IPS-18a (cell line): ENCODE results near the gene GID4.
"Not testable (repeated sequence)": the region's sequence is repeated elsewhere in the genome, so short reads cannot be mapped to it uniquely, and the experiment has no call there.

ENCODE experiments used
- H3K27ac ChIP-seq: one replicate; pipeline ENCODE4 v1.5.1; 2013; ENCODE audit warnings: low read length
- H3K27me3 ChIP-seq: one replicate; pipeline ENCODE4 v1.6.1; 2013; ENCODE audit warnings: mild to moderate bottlenecking, low read length; ENCODE audit not compliant: control insufficient read depth, insufficient read depth
- H3K36me3 ChIP-seq: one replicate; pipeline ENCODE4 v1.6.1; 2013; ENCODE audit warnings: low read depth, low read length; ENCODE audit not compliant: control insufficient read depth
- H3K4me1 ChIP-seq: one replicate; pipeline ENCODE4 v1.6.1; 2013; ENCODE audit warnings: low read depth, low read length; ENCODE audit not compliant: control insufficient read depth
- H3K4me3 ChIP-seq: one replicate; pipeline ENCODE4 v1.5.1; 2013; ENCODE audit warnings: low read length
- H3K9ac ChIP-seq: one replicate; pipeline ENCODE4 v1.6.1; 2013; ENCODE audit warnings: mild to moderate bottlenecking, low read length, moderate library complexity
- H3K9me3 ChIP-seq: one replicate; pipeline ENCODE4 v1.6.1; 2013; ENCODE audit warnings: low read depth, low read length; ENCODE audit not compliant: control insufficient read depth

GID4 gene

GRCh38 chr17:18038861-18039534 lies at the start of gene GID4, which contains the start of gene ATPAF2:
TSS of gene GID4 (plus strand) at chr17:18039408. CDS start at chr17:18039465, 57 bp downstream.
TSS of gene ATPAF2 (minus strand) at chr17:18039168. CDS start at chr17:18039013, 155 bp downstream.
- Histone ChIP-seq H3K9ac (peak within 1 kb of the TSS; percentile 65), H3K4me3 (peak within 1 kb of the TSS; percentile 87), H3K36me3 (no peaks in the 10 kb centered on the region), H3K27ac (no peak within 1 kb of the TSS), H3K4me1 (peaks cover 5% of the 10 kb centered on the region), H3K27me3 (peaks cover 10% of the 10 kb centered on the region), H3K9me3 (no peaks in the 10 kb centered on the region)

- Histone ChIP-seq H3K9me3 (no peaks in the 10 kb centered on the region), H3K4me3 (no peak overlapping the region), H3K9ac (no peak overlapping the region), H3K27ac (no peak overlapping the region), H3K4me1 (no peaks in the 10 kb centered on the region), H3K36me3 (no peaks in the 10 kb centered on the region), H3K27me3 (no peaks in the 10 kb centered on the region)
Measured at GRCh38 chr17:17989618-17990017, 49.6 kb upstream of the GID4 start.

GRCh38 chr17:17990282-17990681 lies 48.9 kb upstream of the GID4 start:
- Histone ChIP-seq H3K4me3 (no peak overlapping the region), H3K27me3 (no peaks in the 10 kb centered on the region), H3K27ac (no peak overlapping the region), H3K9me3 (no peaks in the 10 kb centered on the region), H3K36me3 (no peaks in the 10 kb centered on the region), H3K9ac (no peak overlapping the region), H3K4me1 (no peaks in the 10 kb centered on the region)

- no peak overlapping the region for H3K27ac ChIP-seq
- H3K9ac ChIP-seq = no peak overlapping the region
- H3K4me3 ChIP-seq = no peak overlapping the region
- no peaks in the 10 kb centered on the region for H3K36me3 ChIP-seq
- H3K4me1 ChIP-seq = no peaks in the 10 kb centered on the region
- no peaks in the 10 kb centered on the region for H3K27me3 ChIP-seq
- no peaks in the 10 kb centered on the region for H3K9me3 ChIP-seq
Measured at GRCh38 chr17:17993366-17993765, 45.8 kb upstream of the GID4 start.

- H3K4me1 ChIP-seq = no peaks in the 10 kb centered on the region
- H3K27me3 ChIP-seq = no peaks in the 10 kb centered on the region
- H3K27ac ChIP-seq = no peak overlapping the region
- H3K4me3 ChIP-seq = no peak overlapping the region
- no peak overlapping the region for H3K9ac ChIP-seq
- no peaks in the 10 kb centered on the region for H3K36me3 ChIP-seq
- no peaks in the 10 kb centered on the region for H3K9me3 ChIP-seq
Measured at GRCh38 chr17:17993852-17994251, 45.4 kb upstream of the GID4 start.

GRCh38 chr17:17994271-17995069 lies 44.7 kb upstream of the GID4 start:
- H3K9me3 ChIP-seq = no peaks in the 10 kb centered on the region
- no peaks in the 10 kb centered on the region for H3K36me3 ChIP-seq
- H3K27me3 ChIP-seq = no peaks in the 10 kb centered on the region
- H3K4me3 ChIP-seq = no peak overlapping the region
- H3K4me1 ChIP-seq = no peaks in the 10 kb centered on the region
- no peak overlapping the region for H3K9ac ChIP-seq
- no peak overlapping the region for H3K27ac ChIP-seq

GRCh38 chr17:17995887-17996286 lies 43.3 kb upstream of the GID4 start:
- H3K9me3 ChIP-seq = not testable (repeated sequence)

GRCh38 chr17:17998934-17999333 lies 40.3 kb upstream of the GID4 start:
- no peaks in the 10 kb centered on the region for H3K36me3 ChIP-seq
- no peaks in the 10 kb centered on the region for H3K27me3 ChIP-seq
- H3K9ac ChIP-seq = no peak overlapping the region
- H3K27ac ChIP-seq = no peak overlapping the region
- H3K4me1 ChIP-seq = no peaks in the 10 kb centered on the region
- H3K9me3 ChIP-seq = no peaks in the 10 kb centered on the region
- no peak overlapping the region for H3K4me3 ChIP-seq

More at GRCh38 chr17:17995887-17996286, 43.3 kb upstream of the GID4 start:
- H3K4me3 ChIP-seq, H3K27me3 ChIP-seq, H3K4me1 ChIP-seq, H3K36me3 ChIP-seq, H3K9ac ChIP-seq, H3K27ac ChIP-seq: not testable (repeated sequence)

GRCh38 chr17:17999364-18000029 lies 39.7 kb upstream of the GID4 start:
- Histone ChIP-seq H3K9ac (no peak overlapping the region), H3K27ac (no peak overlapping the region), H3K9me3 (no peaks in the 10 kb centered on the region), H3K27me3 (no peaks in the 10 kb centered on the region), H3K4me1 (no peaks in the 10 kb centered on the region), H3K36me3 (no peaks in the 10 kb centered on the region), H3K4me3 (no peak overlapping the region)

- no peak overlapping the region for H3K27ac ChIP-seq
- H3K9ac ChIP-seq = no peak overlapping the region
- H3K4me3 ChIP-seq = no peak overlapping the region
- H3K27me3 ChIP-seq = no peaks in the 10 kb centered on the region
- no peaks in the 10 kb centered on the region for H3K4me1 ChIP-seq
- H3K9me3 ChIP-seq = no peaks in the 10 kb centered on the region
- H3K36me3 ChIP-seq = no peaks in the 10 kb centered on the region
Measured at GRCh38 chr17:18000030-18000408, 39.2 kb upstream of the GID4 start.

GRCh38 chr17:18002171-18002570 lies 37.0 kb upstream of the GID4 start:
- Histone ChIP-seq H3K9me3 (no peaks in the 10 kb centered on the region), H3K9ac (no peak overlapping the region), H3K4me1 (no peaks in the 10 kb centered on the region), H3K4me3 (no peak overlapping the region), H3K27ac (no peak overlapping the region), H3K27me3 (no peaks in the 10 kb centered on the region), H3K36me3 (no peaks in the 10 kb centered on the region)
